Measurements from ENCODE around the gene BAZ2B.

Gene BAZ2B

DNA sequence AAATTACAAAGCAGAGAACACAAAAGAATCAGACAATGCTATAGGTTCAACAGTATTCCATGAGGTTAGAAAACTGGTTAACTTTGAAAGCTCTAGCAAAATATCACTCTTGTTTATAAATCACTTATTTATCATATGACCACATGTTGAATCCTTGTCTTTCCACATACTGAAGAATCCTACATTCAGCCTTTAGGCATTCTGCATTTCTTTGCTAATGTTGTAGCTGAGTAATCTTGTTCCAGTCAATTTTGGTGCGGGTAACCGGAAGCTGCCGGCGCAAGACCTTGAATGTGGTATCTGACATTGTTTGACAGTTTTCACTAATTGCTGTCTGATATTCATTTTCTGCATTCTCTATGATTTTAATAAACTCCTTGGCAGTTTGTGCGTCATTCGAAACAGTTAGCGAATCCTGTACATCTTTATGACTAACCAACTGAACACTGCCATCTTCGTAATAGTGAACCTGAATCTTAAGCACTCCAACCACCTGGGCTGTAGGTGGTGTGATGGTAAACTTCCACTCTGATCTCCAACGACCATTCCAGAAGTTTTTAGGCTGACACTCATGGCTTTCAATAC lies 154.1 kb downstream of the BAZ2B start:
- DNase-seq (ENCODE audit: low read depth), result no peak

DNA sequence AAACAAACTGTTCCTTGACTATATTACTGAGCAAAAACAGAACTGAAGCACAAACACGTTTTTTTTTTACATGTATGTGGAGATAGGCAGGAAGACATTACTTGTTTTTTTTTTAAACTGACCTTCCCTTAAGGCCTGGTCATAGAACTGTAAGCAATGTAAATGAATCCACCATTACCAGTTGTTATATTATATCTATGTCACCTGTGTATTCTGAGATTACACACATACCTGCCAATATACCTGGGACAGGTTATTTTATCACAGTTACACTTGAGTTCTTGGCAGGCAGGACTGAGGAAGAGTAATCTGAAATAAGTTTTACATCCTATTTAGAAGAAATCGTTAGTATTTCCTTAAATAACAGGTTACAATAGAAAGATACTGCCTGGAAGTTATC lies 155.3 kb downstream of the BAZ2B start:
- DNase-seq (ENCODE audit: low read depth), result no peak

- DNase-seq (ENCODE audit: low read depth), result no peak
Observed at GRCh38 chr2:159460227-159460626, 156.1 kb downstream of the BAZ2B start.

DNA sequence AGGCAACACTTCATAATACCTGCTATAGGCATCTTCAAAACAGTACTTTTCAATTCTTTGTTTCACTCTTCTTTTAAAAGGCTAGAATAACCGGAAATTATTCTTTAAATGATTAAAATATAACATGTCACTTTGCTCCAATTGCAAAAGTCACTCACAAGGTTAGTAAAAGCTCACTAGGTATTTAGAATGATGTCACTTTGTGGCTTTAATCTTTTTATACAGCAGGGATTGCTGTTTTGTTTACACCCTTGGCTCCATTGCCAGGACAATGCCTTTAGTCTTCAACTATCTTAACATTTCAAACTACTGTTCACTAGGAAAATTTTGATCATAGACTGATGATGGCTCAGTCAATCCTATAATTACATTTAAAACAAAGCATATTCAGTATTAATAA lies 157.1 kb downstream of the BAZ2B start:
- DNase-seq (ENCODE audit: low read depth), result no peak

GRCh38 chr2:159457589-159457988 lies 158.8 kb downstream of the BAZ2B start:
- no peak for DNase-seq (ENCODE audit: low read depth)

GRCh38 chr2:159456500-159457426 lies 159.6 kb downstream of the BAZ2B start:
- no peak for DNase-seq (ENCODE audit: low read depth)

- no peak for DNase-seq (ENCODE audit: low read depth)
Observed at GRCh38 chr2:159455330-159455918, 160.9 kb downstream of the BAZ2B start.

DNA sequence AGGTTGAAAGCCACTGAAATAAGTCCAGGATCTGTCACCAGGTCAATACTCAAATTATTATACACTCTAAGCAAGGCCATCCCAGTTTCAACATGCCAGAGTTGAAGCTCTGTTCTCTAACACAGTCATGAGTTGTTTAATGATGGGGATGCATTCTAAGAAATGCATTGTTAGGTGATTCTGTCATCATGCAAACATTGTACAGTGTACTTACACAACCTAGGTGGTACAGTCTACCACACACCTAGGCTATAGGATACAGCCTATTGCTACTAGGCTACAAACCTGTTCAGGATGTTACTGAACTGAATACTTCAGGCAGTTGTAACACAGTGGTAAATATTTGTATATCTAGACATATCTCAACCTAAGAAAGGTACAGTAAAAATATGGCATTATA lies 162.2 kb downstream of the BAZ2B start:
- DNase-seq (ENCODE audit: low read depth), result no peak

- DNase-seq (ENCODE audit: low read depth), result no peak
Observed at GRCh38 chr2:159450180-159450579, 166.2 kb downstream of the BAZ2B start.

- no peak for DNase-seq (ENCODE audit: low read depth)
Observed at GRCh38 chr2:159449504-159450124, 166.7 kb downstream of the BAZ2B start.

DNA sequence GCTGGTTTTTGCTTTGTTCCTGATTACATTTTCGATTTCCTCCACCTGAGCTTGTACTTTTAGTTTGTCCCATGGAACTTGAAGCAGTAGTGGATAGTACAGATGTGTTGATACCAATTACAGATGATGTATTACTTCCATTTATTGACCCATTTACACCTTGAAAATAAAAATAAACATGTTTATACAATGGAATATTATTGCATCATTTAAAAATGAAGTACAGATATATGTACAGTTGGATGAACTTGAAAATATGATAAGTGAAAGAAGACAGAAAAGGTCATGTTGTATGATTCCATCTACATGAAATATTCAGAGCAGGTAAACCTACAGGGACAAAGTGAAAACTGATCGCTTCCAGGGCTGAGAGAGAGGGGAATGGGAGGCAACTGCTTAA lies 169.5 kb downstream of the BAZ2B start:
- no peak for DNase-seq (ENCODE audit: low read depth)

DNA sequence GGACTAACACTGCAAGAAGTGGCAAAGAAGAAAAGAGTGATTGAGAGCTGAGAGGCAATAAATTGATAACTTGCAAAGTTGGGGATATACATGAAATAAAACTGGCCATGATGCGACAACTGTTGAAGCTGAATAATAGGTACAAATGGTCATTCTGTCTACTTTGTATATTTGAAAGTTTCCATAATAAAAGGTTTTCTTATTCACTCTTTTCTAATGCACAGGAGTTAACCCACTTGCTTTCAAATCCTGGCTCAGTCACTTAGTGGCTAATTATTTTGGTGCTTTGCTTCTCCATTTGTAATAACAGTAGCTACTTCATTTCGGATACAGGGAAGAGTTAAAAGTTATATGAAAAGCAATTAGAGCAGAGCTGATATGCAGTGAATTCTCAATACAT lies 170.1 kb downstream of the BAZ2B start:
- no peak for DNase-seq (ENCODE audit: low read depth)

DNA sequence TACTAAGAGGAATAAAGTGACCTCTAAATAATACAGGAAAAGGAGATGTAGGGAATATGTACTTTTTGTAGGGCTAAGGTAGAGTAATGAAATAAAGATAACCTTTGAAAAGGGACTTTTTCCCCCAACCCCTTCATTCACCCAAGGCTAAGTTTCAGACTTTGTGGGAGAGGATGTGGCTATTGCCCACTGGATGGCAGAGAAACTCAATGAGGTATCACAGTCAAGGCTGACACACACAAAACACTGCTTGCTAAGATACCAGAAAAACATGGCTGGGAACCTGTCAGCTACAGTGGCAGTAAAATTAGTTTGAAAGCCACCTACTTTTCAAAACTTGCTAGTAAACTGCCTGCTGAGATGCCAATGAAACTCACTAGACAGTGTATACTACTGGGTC lies 171.0 kb downstream of the BAZ2B start:
- no peak for DNase-seq (ENCODE audit: low read depth)

DNA sequence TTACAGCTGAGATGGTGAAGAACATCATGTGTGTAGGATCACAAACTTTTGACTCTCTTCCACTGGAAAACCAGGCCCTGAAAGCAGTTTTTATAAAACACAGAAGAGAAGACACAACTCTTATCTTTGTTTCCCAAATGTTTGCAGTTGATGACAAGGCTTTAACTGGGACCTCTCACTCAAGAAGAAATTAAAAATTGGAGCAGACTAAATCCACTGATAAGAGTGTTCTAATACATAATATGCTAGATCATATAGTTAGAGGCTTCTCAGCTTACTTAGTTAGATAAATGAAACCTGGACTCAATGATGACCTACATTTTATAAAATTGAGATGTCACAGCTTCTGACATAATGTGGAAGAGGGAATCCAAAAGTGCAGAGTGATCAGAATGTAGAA lies 171.6 kb downstream of the BAZ2B start:
- DNase-seq (ENCODE audit: low read depth), result no peak

GRCh38 chr2:159442159-159442852 lies 174.0 kb downstream of the BAZ2B start:
- no peak for DNase-seq (ENCODE audit: low read depth)

DNA sequence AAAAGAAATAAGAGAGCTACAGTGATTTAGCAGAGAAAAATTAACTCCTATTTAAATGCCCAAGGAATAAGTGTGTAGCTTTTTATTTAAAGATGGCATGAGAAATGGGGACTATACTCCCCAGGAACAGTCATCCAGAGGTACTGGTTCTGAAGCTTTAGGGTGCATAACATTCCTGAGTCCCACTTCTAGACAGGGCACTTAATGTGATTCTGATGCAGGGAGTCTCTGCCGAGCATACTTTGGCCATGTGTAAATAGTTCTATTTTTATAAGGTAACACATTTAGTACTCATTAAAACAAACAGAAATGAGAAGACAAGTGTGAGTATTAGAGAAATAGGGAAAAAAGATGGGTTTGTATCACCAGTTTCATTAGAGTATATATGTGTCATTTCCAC lies 175.2 kb downstream of the BAZ2B start:
- no peak for DNase-seq (ENCODE audit: low read depth)

GRCh38 chr2:159439421-159439820 lies 176.9 kb downstream of the BAZ2B start:
- DNase-seq (ENCODE audit: low read depth), result no peak

- no peak for DNase-seq (ENCODE audit: low read depth)
Observed at GRCh38 chr2:159438720-159439353, 177.5 kb downstream of the BAZ2B start.

- DNase-seq (ENCODE audit: low read depth), result no peak
Observed at GRCh38 chr2:159438284-159438683, 178.1 kb downstream of the BAZ2B start.

DNA sequence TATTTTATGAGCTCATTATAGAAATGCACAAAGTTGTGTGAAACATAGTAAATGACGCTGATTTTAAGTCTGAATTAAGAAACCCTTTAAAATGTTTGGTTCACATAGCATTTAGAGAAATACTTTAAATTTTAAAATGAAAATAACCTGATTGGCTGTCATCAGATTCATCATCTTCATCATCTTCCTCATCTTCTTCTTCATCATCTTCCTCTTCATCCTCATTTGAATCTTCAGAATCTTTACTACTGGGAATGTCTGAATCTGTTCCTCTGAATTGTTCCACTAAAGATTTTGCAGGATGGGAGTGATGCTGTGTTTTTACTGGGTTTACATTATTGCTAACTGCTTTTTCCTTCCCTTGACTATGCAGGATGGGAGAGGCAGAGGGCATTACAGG lies 183.7 kb downstream of the BAZ2B start:
- DNase-seq (ENCODE audit: low read depth), result no peak

DNA sequence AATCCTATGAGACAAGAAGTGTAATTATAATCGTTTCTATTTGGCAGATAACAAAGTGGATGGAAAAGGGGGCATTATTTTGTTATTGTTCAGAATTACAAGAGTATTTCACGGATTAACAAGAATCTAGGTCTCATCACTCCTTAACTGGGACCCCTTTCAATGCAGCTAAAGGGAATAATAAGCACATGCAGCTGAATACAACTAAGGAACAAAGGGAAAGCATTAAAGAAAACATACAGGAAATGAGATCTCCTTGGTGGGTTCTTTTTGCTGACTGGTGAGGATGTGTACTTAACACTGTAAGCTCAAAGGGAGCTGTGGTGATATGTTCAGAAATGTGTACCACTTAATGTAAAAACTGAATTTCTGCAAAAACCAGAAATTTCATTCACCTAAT lies 189.3 kb downstream of the BAZ2B start:
- no peak for DNase-seq (ENCODE audit: low read depth)

- DNase-seq (ENCODE audit: low read depth), result no peak
Observed at GRCh38 chr2:159419403-159419802, 196.9 kb downstream of the BAZ2B start.
